Mesenchymal stem cell (in vitro differentiated cells and primary cell): ENCODE data around the gene STRN3.
A peak's percentile ranks its signal among the peaks of the same experiment; 100 is the strongest.
"Not testable (repeated sequence)": the region's sequence is repeated elsewhere in the genome, so short reads cannot be mapped to it uniquely, and the experiment has no call there.

ENCODE experiments used
- DNase-seq: peaks from one replicate; pipeline ENCODE4 v3.0.0-alpha.2; 2013
- H2AFZ ChIP-seq: one replicate; pipeline ENCODE4 v1.6.1; 2013; ENCODE audit warnings: low read depth, mild to moderate bottlenecking, control low read depth, inconsistent platforms, low read length, moderate library complexity
- H2AK5ac ChIP-seq: 2 replicates; pipeline ENCODE4 v1.6.1; 2013; ENCODE audit warnings: low read length, moderate library complexity, mild to moderate bottlenecking, inconsistent platforms; ENCODE audit not compliant: severe bottlenecking
- H2BK120ac ChIP-seq: one replicate; pipeline ENCODE4 v1.6.1; 2013; ENCODE audit warnings: low read depth, mild to moderate bottlenecking, inconsistent platforms, low read length, moderate library complexity
- H2BK12ac ChIP-seq, 2 experiments: one replicate each; pipeline ENCODE4 v1.6.1; 2013; ENCODE audit warnings: inconsistent platforms in 2 of 2, low read length in 2 of 2, mild to moderate bottlenecking in 2 of 2, moderate library complexity in 2 of 2, control low read depth in 1 of 2
- H2BK15ac ChIP-seq: one replicate; pipeline ENCODE4 v1.6.1; 2013; ENCODE audit warnings: mild to moderate bottlenecking, low read depth, inconsistent platforms; ENCODE audit not compliant: poor library complexity, severe bottlenecking
- H2BK5ac ChIP-seq: 2 replicates; pipeline ENCODE4 v1.6.1; 2013; ENCODE audit warnings: low read depth, mild to moderate bottlenecking, low read length, control low read depth, inconsistent platforms; ENCODE audit not compliant: poor library complexity, severe bottlenecking
- H3K14ac ChIP-seq, 2 experiments: one replicate each; pipeline ENCODE4 v1.6.1; 2013; ENCODE audit warnings: inconsistent platforms in 2 of 2, low read length in 2 of 2, control low read depth in 1 of 2, mild to moderate bottlenecking in 1 of 2, moderate library complexity in 1 of 2
- H3K18ac ChIP-seq, 2 experiments: one replicate each; pipeline ENCODE4 v1.6.1; 2013; ENCODE audit warnings: inconsistent platforms in 2 of 2, low read length in 2 of 2, control low read depth in 1 of 2, low read depth in 1 of 2, mild to moderate bottlenecking in 1 of 2
- H3K23ac ChIP-seq, 2 experiments: one replicate each; pipeline ENCODE4 v1.6.1; 2013; ENCODE audit warnings: inconsistent platforms in 2 of 2, low read length in 2 of 2, mild to moderate bottlenecking in 2 of 2, moderate library complexity in 2 of 2, control low read depth in 1 of 2
- H3K27ac ChIP-seq: 2 replicates; pipeline ENCODE4 v1.5.1; 2013; ENCODE audit warnings: mild to moderate bottlenecking, moderate library complexity, low read length, control low read depth, inconsistent platforms; ENCODE audit not compliant: poor library complexity, severe bottlenecking
- H3K27me3 ChIP-seq, 2 experiments: 2 replicates each; pipeline versions ENCODE4 v1.6.1 to v1.7.0; 2013; ENCODE audit warnings: low read length in 2 of 2, mild to moderate bottlenecking in 2 of 2, moderate library complexity in 2 of 2, control low read depth in 1 of 2, inconsistent platforms in 1 of 2; ENCODE audit not compliant: control insufficient read depth in 1 of 2, insufficient read depth in 1 of 2
- H3K36me3 ChIP-seq, 2 experiments: 2 replicates each; pipeline versions ENCODE4 v1.6.1 to v1.7.0; 2013; ENCODE audit warnings: low read length in 2 of 2, control low read depth in 1 of 2, inconsistent platforms in 1 of 2, low read depth in 1 of 2, mild to moderate bottlenecking in 1 of 2; ENCODE audit not compliant: insufficient read depth in 2 of 2, control insufficient read depth in 1 of 2
- H3K4ac ChIP-seq, 2 experiments: one replicate each; pipeline ENCODE4 v1.6.1; 2013; ENCODE audit warnings: inconsistent platforms in 2 of 2, low read length in 2 of 2, mild to moderate bottlenecking in 2 of 2, moderate library complexity in 2 of 2, control low read depth in 1 of 2, low read depth in 1 of 2
- H3K4me1 ChIP-seq: 2 replicates; pipeline ENCODE4 v1.6.1; 2013; ENCODE audit warnings: low read depth, low read length, control low read depth; ENCODE audit not compliant: control insufficient read depth, insufficient read depth
- H3K4me2 ChIP-seq: 2 replicates; pipeline ENCODE4 v1.6.1; 2013; ENCODE audit warnings: low read length, mild to moderate bottlenecking, inconsistent platforms; ENCODE audit not compliant: poor library complexity, severe bottlenecking
- H3K4me3 ChIP-seq, 2 experiments: 2 replicates each; pipeline versions ENCODE4 v1.5.1 to v1.7.0; 2013; ENCODE audit warnings: low read length in 2 of 2, mild to moderate bottlenecking in 2 of 2, control low read depth in 1 of 2, low read depth in 1 of 2; ENCODE audit not compliant: insufficient read depth in 1 of 2
- H3K79me1 ChIP-seq: replicated peaks from 2 replicates; pipeline ENCODE4 v1.6.1; 2013; ENCODE audit warnings: mild to moderate bottlenecking, control low read depth, low read length, inconsistent platforms; ENCODE audit not compliant: poor library complexity, severe bottlenecking
- H3K9ac ChIP-seq: 2 replicates; pipeline ENCODE4 v1.7.0; 2013; ENCODE audit warnings: mild to moderate bottlenecking, low read length, moderate library complexity
- H3K9me3 ChIP-seq: 2 replicates; pipeline ENCODE4 v1.7.0; 2013; ENCODE audit warnings: mild to moderate bottlenecking, low read length; ENCODE audit not compliant: control insufficient read depth
- H4K8ac ChIP-seq: one replicate; pipeline ENCODE4 v1.6.1; 2013; ENCODE audit warnings: inconsistent platforms, mild to moderate bottlenecking, low read length, moderate library complexity
- H4K91ac ChIP-seq: one replicate; pipeline ENCODE4 v1.6.1; 2013; ENCODE audit warnings: mild to moderate bottlenecking, low read length, inconsistent platforms
- WGBS: methylation state at CpG from one replicate; pipeline ENCODE4 v1.1.7; 2013; ENCODE audit warnings: mixed read lengths; 5-methylcytosine and 5-hydroxymethylcytosine counted together

The STRN3 gene

DNA sequence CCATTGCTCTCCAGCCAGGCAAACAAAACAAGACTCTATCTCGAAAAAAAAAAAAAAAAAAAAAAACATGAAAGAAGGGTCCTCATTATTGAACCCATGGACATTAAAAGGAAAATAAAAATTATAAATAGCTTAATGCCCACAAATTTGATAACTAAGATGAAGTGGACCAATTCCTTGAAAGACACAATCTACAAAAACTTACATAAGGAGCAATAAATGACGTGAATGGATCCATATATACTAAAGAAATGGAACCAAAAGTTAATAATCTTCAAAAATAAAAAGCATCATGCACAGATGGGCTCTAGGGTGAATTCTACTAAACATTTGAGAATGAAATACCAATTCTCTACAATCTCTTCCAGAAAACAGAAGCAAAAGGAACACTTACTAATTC is 48.4 kb downstream of the STRN3 start:
- Histone ChIP-seq H4K91ac (no peak overlapping the region), H3K36me3 (peaks cover 0 to under 1% of the 10 kb centered on the region in 2 experiments), H3K4me1 (peaks cover 5% of the 10 kb centered on the region), H2AFZ (no peak overlapping the region), H2BK120ac (no peak overlapping the region), H3K18ac (no peak overlapping the region), H4K8ac (no peak overlapping the region), H3K23ac (no peak overlapping the region), H2AK5ac (no peak overlapping the region), H3K4me2 (no peak overlapping the region), H3K4me3 (no peak overlapping the region), H3K4ac (no peak overlapping the region), H3K79me1 (no peaks in the 10 kb centered on the region), H2BK12ac (no peak overlapping the region), H3K14ac (no peak overlapping the region), H3K9me3 (no peaks in the 10 kb centered on the region), H2BK5ac (no peak overlapping the region), H3K27ac (no peak overlapping the region), H3K9ac (peak overlapping the region; percentile 32), H3K27me3 (no peaks in the 10 kb centered on the region), H2BK15ac (no peak overlapping the region)
- no CpG with 5 or more reads among the region's 2 CpGs for WGBS
- DNase-seq, result no peak

DNA sequence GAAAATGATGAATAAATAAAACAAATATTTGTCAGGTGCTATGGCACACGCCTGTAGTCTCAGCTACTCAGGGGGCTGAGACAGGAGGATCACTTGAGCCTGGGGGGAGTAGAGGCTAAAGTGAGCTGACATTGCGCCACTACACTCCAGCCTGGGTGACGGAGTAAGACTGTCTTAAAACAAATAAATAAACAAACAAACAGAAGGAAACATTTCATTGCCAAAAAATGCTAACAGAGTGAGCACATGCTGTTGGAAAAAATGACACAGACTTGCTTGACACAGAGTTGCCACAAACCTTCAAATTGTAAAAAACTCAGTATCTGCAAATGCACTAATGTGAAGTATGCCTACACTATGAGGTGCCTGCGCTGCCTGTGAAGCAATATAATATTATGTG is 51.6 kb downstream of the STRN3 start:
- H2AK5ac ChIP-seq, result no peak overlapping the region
- H3K36me3 ChIP-seq, result no peaks in the 10 kb centered on the region
- H3K4ac ChIP-seq, result no peak overlapping the region
- H2AFZ ChIP-seq, result no peak overlapping the region
- WGBS, result no CpG with 5 or more reads among the region's 4 CpGs
- no peak overlapping the region for H3K27ac ChIP-seq
- H3K14ac ChIP-seq, result no peak overlapping the region
- H2BK15ac ChIP-seq, result no peak overlapping the region
- no peak overlapping the region for H2BK12ac ChIP-seq
- peak; percentile 85 for DNase-seq
- H3K27me3 ChIP-seq, result no peaks in the 10 kb centered on the region
- no peak overlapping the region for H3K4me3 ChIP-seq
- H2BK5ac ChIP-seq, result no peak overlapping the region
- H3K9ac ChIP-seq, result no peak overlapping the region
- no peak overlapping the region for H3K23ac ChIP-seq
- H4K8ac ChIP-seq, result no peak overlapping the region
- H3K4me1 ChIP-seq, result no peaks in the 10 kb centered on the region
- H3K79me1 ChIP-seq, result no peaks in the 10 kb centered on the region
- H2BK120ac ChIP-seq, result no peak overlapping the region
- H3K9me3 ChIP-seq, result no peaks in the 10 kb centered on the region
- H3K18ac ChIP-seq, result no peak overlapping the region
- no peak overlapping the region for H4K91ac ChIP-seq
- H3K4me2 ChIP-seq, result no peak overlapping the region

DNA sequence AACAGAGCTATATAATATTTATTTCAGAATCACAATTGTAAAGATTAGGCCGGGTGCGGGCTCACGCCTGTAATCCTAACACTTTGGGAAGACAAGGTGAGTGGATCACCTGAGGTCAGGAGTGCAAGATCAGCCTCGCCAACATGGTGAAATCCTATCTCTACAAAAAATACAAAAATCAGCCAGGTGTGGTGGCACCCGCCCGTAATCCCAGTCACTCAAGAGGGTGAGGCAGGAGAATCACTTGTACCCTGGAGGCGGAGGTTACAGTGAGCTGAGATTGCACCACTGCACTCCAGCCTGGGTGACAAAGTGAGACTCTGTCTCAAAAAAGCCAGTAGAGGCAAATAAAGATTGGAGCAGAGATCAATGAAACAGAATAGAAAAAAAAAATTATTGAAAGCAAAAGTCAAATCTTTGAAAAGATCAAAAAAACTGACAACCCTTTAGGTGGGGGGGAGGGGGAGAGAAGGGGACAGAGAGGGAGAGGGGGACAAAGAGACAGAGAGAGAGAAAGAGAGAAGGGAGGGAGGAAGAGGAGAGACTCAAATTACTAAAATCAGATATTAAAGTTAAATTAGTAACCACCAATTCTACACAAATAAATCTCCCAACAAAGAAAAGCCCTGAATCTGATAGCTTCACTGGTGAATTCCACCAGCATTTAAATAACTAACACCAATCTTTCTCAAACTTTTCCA is 53.1 kb downstream of the STRN3 start:
- Histone ChIP-seq H2BK12ac (no peak overlapping the region), H3K27me3 (no peaks in the 10 kb centered on the region), H3K4me2 (no peak overlapping the region), H2BK15ac (no peak overlapping the region), H3K9me3 (no peaks in the 10 kb centered on the region), H3K36me3 (no peaks in the 10 kb centered on the region), H4K8ac (no peak overlapping the region), H4K91ac (no peak overlapping the region), H3K14ac (no peak overlapping the region), H3K4me3 (no peak overlapping the region), H2BK120ac (no peak overlapping the region), H2AFZ (no peak overlapping the region), H3K27ac (no peak overlapping the region), H3K23ac (no peak overlapping the region), H3K9ac (no peak overlapping the region), H3K79me1 (no peaks in the 10 kb centered on the region), H3K18ac (no peak overlapping the region), H2AK5ac (no peak overlapping the region), H3K4me1 (no peaks in the 10 kb centered on the region), H3K4ac (no peak overlapping the region), H2BK5ac (no peak overlapping the region)
- 93% methylated on average over 7 of the region's 7 CpGs for WGBS
- DNase-seq, result no peak

DNA sequence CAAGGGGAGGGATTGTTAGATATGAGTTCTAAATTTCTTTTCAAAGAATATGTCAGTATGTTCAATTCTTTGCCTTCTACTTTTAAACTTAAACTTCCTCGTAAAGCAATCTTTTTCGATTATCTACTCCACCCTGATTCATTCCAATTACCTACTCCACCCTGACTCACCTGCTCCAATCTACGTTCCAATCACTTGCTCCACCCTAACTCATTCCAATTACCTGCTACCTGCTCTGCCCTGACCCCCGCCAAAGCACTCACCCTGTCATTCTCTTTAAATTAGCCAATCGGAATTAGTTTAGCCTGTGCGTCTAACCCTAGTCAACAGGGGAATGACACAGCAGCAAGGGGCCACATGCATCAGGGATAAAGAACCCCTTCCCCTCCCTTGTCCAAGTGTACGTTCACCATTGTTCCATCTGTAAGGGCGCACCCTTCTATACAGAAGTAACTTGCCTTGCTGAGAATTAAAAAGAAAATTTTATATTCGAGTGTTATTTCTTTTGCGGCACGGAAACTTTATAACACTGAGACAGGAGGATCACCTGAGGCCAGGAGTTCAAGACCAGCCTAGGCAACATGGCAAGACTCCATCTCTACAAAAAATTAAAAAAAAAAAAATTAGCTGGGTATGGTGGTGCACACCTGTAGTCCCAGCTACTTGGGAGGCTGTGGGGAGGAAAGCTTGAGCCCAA is 54.0 kb downstream of the STRN3 start:
- H3K9me3 ChIP-seq, H3K4me3 ChIP-seq, H2BK120ac ChIP-seq, H3K79me1 ChIP-seq, H2BK5ac ChIP-seq, H3K36me3 ChIP-seq, H3K4ac ChIP-seq, H4K91ac ChIP-seq, H3K4me2 ChIP-seq, H3K23ac ChIP-seq, H4K8ac ChIP-seq, H2AK5ac ChIP-seq, H3K27ac ChIP-seq, H3K27me3 ChIP-seq, H2AFZ ChIP-seq, H3K4me1 ChIP-seq, H3K18ac ChIP-seq, DNase-seq, H2BK12ac ChIP-seq, H3K9ac ChIP-seq, H3K14ac ChIP-seq, H2BK15ac ChIP-seq: not testable (repeated sequence)
- WGBS, result 99% methylated on average over 8 of the region's 11 CpGs
